Activated CD4-positive, alpha-beta T cell treated with anti-CD3 and anti-CD28 coated beads, Interleukin-2, Interleukin-6, amounts not matched to agents 100 ng/mL and 50 ng/mL, durations not matched to agents 16 hours and 8 hours (primary cell): ENCODE results near the gene IL10RB.
"Not testable (repeated sequence)": the region's sequence is repeated elsewhere in the genome, so short reads cannot be mapped to it uniquely, and the experiment has no call there.

Source experiments
- DNase-seq: peaks from one replicate; pipeline ENCODE4 v3.0.0-alpha.2; 2020

Gene IL10RB

DNA sequence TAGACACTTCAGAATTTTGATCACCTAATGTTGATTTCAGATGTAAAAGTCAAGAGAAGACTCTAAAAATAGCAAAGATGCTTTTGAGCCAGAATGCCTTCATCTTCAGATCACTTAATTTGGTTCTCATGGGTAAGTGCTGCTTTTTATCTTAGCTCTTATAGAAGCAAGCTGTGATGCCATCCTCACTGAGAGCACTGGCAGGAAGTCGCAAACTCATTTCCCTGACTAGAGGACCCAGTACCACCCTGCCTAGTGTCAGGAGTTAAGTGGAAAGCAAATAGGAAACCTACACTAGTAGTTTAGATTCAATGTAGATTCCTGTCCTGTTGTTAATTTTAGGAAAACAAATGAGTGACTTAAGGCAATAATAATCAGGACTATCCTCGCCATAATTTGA lies 24.3 kb upstream of the IL10RB start:
- no peak for DNase-seq

DNA sequence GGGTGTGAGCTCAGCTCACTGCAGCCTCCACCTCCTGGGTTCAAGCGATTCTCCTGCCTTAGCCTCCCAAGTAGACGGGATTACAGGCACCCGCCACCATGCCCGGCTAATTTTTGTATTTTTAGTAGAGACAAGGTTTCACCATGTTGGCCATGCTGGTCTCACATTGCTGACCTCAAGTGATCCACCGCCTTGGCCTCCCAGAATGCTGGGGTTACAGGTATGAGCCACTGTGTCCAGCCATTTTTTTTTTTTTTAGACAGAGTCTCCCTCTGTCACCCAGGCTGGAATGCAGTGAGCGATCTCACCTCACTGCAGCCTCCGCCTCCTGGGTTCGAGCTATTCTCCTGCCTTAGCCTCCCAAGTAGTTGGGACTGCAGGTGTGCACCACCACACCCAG lies 23.3 kb upstream of the IL10RB start:
- not testable (repeated sequence) for DNase-seq

DNA sequence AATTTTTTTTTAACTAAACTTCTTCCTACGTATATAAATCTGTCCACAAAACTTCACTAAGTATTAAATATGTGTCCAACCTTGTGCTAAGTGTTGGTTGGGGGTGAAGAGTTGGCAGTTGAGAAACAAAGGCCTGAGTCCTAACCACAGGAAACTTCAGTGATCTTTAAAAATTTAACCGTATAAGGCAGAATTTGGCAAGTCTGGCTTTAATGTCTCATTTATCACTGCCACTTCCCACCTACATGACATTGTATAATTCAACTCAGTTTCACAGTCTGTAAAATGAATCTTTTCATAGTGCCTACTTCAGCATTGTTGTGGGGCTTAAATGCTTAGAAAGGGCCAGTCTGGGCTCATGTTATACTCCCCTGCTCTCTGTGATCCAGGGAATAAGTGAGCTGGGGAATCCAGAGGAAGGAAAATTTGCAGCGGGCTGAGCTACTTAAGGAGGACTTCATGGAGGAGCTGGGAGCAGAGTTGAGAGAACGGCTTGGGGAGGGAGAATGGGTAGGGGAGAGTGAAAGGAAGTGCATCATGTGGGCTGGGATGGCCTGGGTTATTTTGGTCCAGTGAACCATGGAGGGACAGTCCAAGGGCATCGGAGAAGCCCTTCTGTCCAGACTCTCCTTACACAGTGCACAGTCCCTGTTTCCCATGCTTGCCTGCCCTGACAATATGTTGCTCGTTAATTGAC lies 21.9 kb upstream of the IL10RB start:
- DNase-seq, result no peak

DNA sequence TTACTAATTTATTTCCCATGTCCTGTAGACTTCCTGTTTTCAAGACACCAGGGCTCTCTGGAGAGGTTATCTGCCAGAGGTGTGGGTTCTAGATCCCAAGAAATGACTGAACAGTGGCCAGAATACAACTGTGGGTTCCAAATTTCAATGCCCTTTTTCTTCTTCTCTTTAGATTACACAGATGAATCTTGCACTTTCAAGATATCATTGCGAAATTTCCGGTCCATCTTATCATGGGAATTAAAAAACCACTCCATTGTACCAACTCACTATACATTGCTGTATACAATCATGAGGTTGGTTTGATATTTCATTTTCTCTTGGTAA lies 21.4 kb upstream of the IL10RB start:
- DNase-seq, result no peak

DNA sequence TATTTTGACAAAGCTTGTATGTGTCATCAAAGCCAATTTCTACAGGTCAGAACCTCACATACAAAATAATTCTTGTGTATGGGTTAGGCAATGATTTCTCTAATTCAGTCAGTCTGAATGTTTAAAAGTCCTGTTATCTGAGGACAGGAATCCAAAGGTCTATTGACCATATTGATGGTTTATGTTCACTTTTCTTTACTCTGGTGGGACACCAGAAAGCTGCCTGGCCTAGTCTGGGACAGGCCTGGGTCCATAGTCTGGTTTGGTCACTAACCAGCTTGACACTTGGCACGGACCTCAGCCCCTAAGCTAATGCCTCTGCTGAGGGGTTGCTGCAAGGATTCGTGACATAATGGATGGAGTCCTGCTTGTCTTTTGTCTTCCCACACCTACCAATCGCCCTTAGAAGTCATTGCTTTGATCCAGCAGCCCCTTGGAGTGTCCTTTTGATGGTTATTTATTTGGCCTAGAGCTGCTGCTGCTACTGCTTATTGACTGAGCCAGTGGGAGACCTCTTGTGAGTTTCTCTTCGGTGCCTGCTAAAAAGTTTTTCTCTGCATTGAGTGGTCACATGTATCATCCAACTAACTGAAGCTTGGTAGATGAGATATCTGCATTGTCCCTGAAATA lies 20.8 kb upstream of the IL10RB start:
- no peak for DNase-seq

DNA sequence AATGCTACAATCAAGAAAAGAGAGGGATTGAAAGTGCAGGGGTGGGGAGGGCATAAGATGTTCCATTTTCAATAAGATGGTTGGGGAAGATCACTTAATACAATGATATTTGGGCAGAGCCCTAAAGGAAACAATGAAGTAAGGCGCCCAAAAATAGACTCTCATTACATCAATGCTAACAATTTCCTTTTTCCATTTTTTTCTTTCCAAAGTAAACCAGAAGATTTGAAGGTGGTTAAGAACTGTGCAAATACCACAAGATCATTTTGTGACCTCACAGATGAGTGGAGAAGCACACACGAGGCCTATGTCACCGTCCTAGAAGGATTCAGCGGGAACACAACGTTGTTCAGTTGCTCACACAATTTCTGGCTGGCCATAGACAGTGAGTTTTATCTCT lies 19.7 kb upstream of the IL10RB start:
- no peak for DNase-seq

DNA sequence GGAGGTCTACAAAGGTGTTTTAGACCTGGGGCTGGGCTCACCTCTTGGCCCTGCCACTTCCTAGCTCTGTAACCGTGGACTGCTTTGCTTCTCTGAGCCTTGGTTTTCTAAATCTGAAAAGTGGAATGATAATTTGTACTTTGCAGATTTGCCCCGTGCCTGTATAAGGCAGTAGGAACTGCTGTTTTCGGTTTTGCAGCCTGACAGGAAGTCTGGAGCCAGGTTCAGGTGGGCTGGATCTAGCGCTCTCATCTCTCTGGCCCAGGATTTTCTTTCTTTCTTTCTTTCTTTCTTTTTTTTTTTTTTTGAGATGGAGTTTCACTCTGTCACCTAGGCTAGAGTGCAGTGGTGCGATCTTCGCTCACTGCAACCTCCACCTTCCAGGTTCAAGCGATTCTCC lies 19.2 kb upstream of the IL10RB start:
- no peak for DNase-seq

DNA sequence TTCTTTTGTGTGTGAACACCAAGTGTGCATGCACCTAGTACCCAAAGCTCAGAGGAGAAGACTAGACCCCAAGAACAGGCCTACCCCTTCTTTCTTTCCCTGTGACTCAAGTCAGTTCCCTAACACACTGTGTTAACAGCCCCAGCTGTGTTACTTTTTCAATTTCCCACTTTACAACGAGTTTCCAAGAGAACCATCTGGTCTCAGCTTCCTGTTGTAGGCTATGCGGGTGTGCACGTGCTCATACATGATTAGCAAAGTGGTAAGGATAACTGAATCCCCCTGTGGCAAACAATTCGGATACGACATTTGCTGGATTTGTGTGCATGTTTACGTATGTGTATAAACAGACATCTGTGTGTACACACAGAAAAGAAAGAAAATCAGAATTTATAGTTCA lies 18.6 kb upstream of the IL10RB start:
- no peak for DNase-seq

DNA sequence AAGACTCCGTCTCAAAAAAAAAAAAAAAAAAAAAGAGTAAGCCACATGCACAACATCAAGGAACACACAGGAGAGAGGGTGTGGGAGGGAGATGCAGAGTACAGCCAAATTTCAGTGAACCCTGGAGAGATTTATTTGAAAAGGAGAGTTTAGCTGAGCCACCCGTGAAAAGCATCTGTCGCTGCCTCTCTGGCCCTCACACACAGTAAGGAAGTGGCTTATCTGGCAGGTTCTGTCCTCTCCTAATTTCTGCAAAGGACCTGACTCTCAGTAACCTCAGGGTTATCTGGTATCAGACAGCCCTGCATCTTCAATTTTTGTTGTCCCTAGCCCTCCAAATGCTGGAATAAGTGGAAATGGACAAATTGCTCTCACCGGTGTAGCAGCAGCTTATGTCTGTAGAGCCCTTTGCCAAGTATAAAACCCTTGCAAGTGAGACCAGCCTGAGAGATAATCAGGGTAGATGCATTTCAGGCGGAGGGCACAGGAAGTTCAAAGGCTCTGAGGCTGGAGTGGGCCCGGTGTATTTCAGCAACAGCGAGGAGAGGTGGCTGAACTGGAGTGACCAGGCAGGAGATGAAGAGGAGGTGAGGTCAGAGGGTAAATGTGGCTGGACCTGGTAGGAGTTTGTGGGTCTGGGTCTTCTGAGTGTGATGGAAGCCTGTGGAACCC lies 16.7 kb upstream of the IL10RB start:
- no peak for DNase-seq

DNA sequence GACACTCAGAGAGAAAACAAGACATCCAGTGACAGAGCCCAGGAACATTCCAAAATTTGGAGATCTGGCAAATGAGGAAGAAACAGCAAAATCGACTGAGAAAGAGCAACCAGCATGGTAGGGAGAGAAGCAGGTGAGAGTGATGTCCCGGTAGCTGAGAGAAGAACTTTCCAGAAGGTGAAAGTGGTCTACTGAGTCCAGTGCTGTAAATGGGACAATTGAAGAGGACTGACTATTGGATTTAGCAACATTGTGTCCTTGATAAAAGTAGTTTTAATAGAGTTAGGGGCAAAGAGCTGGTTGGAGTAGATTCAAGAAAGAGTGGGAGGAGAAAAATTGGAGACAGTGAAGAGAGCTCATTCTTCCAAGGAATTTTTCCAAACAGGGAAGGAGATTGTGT lies 15.0 kb upstream of the IL10RB start:
- no peak for DNase-seq

DNA sequence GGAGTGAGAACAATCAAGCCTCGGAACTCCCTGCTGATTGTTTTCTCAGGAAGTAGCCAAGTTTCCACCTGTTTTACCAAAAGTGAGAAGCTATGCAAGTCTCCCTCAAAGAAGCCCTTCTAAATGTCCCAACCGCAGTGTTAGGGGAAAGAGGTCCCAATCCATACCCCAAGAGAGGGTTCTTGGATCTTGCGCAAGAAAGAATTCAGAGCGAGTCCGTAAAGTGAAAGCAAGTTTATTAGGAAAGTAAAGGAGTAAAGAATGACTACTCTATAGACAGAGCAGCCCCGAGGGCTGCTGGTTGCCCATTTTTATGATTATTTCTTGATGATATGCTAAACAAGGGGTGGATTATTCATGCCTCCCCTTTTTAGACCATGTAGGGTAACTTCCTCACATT lies 12.8 kb upstream of the IL10RB start:
- DNase-seq, result not testable (repeated sequence)

DNA sequence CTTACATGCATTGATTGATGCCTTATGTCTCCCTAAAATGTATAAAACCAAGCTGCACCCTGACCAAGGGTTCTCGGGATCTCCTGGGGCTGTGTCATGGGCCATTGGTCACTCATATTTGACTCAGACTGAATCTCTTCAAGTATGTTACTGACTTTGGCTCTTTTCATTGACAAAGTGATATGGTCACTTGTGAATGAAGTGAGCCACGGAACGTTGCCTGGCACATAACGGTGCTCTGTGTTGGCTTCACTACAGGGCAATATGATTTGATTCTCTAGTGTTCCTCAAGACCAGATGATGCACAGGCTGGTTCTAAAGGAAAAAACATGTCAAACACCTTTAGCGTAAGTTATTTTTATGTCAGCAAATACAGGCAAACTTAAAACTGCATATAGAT lies 11.4 kb upstream of the IL10RB start:
- no peak for DNase-seq

DNA sequence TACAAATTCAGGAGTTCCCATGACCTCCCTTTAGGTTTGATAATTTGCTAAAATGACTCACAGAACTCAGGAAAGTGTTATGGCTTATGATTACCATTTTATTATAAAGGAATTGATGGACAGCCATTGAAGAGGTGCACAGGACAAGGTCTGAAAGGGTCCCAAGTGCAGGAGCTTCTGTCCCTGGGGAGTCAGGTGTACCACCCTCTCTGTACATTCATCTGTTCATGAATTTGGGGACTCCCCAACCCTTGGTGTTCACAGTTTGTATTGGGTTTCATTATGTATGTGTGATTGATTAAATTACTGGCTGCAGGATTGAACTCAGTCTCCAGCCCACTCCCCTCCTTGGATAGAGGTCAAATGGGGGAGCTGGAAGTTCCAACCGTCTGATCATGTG lies 10.8 kb upstream of the IL10RB start:
- DNase-seq, result no peak

DNA sequence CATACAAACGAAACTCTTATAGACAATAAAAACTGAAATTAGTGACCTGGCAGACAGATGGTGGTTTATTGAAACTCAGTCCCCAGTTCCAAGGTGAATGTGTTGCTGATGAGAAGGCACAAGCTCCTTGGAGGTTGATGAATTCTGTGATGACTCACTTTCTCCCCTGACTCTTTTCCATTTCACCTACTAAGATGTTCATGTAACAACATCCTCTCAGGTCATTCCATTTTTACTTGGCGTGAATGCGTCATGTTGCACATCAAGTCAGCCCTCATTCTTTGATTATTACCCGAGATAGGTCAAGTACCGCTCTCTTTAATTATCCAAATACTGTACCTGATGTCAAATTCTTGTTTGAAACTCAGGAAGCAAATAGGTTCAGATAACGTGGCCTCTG lies 10.1 kb upstream of the IL10RB start:
- DNase-seq, result peak; percentile 68

DNA sequence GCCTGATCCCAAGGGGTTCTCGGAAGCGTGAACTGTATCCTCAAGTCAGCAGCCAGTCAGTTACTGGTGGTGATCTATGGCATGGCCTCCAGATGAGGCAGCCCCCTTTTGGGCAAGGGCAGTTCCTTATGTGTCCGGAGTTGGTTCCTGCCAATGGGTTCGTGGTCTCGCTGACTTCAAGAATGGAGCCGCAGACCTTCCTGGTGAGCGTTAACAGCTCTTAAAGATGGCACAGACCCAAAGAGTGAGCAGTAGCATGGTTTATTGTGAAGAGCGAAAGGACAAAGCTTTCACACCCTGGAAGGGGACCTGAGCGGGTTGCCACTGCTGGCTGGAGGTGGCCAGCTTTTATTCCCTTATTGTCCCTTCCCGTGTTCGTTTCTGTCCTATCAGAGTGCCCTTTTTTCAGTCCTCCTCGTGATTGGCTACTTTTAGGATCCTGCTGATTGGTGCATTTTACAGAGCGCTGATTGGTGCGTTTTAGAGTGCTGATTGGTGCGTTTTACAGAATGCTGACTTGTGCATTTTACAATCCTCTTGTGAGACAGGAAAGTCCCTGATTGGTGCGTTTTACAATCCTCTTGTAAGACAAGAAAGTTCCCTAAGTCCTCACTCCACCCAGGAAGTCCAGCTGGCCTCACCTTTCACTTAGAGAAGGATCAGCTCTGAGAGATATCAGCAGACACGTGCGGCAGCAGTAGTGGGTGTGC lies 8.9 kb upstream of the IL10RB start:
- no peak for DNase-seq

DNA sequence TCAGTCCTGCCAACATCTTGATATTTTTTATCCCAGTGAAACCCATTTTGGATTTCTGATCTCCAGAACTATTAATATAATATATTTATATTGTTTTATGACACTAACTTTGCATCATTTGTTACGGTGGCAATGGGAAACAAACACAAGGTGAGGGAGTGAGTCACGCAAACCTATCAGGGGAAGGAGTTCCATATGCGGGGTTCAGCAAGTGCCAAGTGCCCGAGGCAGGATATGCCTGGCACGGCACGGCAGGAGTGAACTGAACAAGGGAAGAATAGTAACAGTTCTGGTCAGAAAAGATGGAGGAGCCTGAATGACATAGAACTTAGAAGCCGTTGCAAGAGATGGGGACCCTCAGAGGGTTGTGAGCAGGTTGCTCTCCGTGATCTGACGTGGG lies 7.7 kb upstream of the IL10RB start:
- DNase-seq, result no peak

DNA sequence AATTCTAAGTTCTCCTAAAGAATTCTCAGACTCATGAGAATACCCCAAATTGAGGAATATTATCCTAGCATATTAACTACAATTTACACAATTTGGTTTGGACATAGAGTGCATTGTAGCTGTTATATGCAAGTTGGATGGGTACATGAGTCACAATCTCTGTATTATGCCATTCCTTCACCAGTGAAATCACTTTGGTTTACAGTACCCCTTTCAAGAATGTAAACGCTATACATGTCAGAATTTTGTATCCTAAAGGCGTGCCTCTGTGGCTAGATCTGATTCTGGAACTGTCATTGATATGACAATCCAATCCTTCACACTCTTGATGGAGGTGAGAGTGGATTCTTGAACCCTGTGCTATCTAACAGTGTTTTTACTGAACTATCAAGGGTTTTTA lies 6.7 kb upstream of the IL10RB start:
- no peak for DNase-seq

DNA sequence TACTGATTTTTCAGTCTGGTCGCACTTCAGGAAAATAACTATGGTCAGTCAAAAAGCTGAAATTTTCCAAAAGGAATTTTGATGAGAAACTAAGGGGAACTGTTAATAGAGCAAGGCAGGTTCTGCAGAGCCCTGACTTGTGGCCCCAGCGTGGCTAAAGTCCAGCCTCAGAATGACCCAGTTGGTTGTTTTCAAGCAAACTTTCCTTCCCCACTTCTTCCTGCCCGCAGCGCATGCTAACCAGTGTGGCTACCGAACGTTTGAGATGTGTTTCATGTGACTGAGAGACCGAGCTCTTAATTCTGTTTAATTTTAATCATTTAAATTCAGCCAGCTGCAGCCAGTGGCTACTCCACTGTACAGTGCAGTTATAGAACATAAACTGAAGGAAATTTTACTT lies 6.2 kb upstream of the IL10RB start:
- no peak for DNase-seq

DNA sequence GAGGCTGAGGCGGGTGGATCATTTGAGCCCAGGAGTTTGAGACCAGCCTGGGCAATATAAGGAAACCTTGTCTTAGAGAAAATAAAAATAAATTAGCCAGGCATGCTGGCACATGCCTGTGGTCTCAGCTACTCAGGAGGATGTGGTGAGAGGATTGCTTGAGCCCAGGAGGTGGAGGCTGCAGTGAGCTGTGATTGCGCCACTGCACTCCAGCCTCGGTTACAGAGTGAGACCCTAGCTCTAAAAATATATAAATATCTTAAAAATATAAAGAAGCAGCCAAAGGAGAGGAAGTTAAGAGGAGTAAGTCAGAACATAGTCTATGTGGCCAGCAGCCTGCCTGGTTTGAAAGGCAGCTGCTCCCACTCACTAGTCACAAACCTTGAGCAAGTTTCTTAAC lies 4.5 kb upstream of the IL10RB start:
- peak; percentile 39 for DNase-seq

DNA sequence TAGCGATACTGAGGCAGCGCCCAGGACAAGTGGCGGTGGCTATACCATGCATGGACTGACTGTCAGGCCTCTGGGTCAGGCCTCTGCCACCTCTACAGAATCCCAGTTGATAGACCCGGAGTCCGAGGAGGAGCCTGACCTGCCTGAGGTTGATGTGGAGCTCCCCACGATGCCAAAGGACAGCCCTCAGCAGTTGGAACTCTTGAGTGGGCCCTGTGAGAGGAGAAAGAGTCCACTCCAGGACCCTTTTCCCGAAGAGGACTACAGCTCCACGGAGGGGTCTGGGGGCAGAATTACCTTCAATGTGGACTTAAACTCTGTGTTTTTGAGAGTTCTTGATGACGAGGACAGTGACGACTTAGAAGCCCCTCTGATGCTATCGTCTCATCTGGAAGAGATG lies 3.2 kb upstream of the IL10RB start:
- DNase-seq, result no peak

DNA sequence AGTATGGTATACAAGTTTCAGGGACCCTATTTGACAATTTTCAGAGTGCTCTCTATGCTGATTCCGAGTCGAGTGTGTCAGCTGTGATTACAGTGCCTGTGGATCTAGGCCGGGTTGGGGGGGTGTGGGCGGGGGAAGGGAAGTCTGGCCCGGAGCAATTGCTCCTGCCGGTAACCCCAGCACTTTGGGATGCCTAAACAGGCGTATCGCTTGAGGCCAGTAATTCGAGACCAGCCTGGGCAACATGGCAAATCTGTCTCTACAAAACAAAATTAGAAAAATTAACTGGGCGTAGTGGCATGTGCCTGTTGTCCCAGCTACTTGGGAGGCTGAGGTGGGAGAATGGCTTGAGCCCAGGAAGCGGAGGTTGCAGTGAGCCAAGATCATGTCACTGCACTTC lies 1.6 kb upstream of the IL10RB start:
- no peak for DNase-seq

DNA sequence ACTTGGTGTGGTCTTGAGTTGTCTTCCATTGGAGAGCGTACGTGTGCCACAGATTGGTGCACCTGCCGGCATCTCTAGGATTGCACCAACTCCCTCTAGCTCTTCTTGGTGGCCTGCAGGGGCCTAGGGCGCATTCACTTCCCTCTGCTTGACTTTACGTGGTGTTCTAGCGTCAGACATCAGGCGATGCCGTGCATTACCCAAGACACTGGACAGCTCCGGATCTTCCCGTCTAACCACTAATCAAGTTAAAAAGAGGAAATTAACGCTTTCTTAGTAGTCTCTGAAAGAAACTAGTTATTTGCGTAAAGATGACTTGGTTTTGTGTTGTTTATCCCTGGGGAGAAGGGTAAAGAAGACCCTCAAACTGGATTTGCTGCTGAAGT lies 510 bp upstream of the IL10RB start:
- DNase-seq, result no peak

DNA sequence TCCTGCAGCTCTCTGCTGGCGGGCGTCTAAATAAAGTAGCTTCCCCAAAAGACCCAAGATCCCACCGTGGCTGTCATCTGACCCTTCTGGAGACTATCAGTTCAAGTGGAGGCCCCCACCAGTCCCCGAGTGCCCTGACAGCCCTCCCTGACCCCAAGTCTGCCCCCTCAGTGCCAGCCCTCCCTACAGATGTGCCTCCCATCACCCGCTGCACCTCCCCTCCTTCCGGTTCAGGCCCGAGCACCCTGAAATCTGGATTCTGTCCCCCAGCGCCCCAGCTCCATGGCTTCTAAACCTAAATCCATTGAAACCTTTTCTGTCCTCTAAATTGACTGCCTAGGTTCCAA lies 595 bp downstream of the IL10RB start:
- DNase-seq, result peak; percentile 25

DNA sequence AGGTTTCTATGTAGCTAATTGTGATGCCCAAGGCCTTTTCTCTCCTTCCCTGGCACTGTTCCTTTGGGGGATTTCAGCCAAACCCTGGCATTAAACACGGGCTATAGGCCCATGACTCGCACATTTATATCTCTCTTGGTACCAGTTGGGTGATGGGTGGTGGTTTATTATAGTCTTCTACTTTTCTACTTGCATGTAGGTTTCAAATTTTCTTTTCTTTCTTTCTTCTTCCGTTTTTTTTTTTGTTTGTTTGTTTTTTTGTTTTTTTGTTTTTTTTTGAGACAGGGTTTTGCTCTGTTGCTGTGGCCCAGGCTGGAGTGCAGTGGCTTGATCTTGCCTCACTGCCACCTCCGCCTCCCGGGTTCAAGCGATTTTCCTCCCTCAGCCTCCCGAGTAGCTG lies 1.1 kb downstream of the IL10RB start:
- no peak for DNase-seq
